WERI-Rb-1 (cell line): ENCODE data around the gene PINK1.

ENCODE experiments used
- DNase-seq: peaks from one replicate; pipeline ENCODE4 v3.0.0-alpha.2; 2020
- H3K27ac ChIP-seq: fragments of 250-450 bp; sonication (Bioruptor Pico); 2 replicates; pipeline ENCODE4 v1.5.1; 2020; ENCODE audit warnings: mild to moderate bottlenecking, moderate library complexity
- H3K27me3 ChIP-seq: fragments of 250-450 bp; sonication (Bioruptor Pico); 2 replicates; pipeline ENCODE4 v1.5.1; 2021; ENCODE audit warnings: mild to moderate bottlenecking, low read depth, moderate library complexity; ENCODE audit not compliant: insufficient read depth, severe bottlenecking
- H3K36me3 ChIP-seq: fragments of 250-450 bp; sonication (Bioruptor Pico); 2 replicates; pipeline ENCODE4 v1.5.1; 2020; ENCODE audit warnings: mild to moderate bottlenecking, moderate library complexity
- H3K4me3 ChIP-seq: 2 replicates; pipeline ENCODE4 v1.5.1; 2011; ENCODE audit warnings: low read depth, mild to moderate bottlenecking, control low read depth, low read length
- H3K9me3 ChIP-seq: fragments of 250-450 bp; sonication (Bioruptor Pico); 2 replicates; pipeline ENCODE4 v1.5.1; 2021; ENCODE audit warnings: mild to moderate bottlenecking, moderate library complexity; ENCODE audit not compliant: severe bottlenecking
- TF ChIP-seq, protein P1 (sequence below): IDR thresholded peaks from 2 replicates; pipeline ENCODE4 v1.5.1; 2011; ENCODE audit warnings: low read depth, mild to moderate bottlenecking, control low read depth, inconsistent platforms, low read length

Gene PINK1

GRCh38 chr1:20641975-20642374 lies 8.7 kb downstream of the PINK1 start:
- no peak overlapping the region for H3K27ac ChIP-seq
- peaks cover 11% of the 10 kb centered on the region for H3K36me3 ChIP-seq
- no peaks in the 10 kb centered on the region for H3K27me3 ChIP-seq
- TF ChIP-seq, protein P1, sequence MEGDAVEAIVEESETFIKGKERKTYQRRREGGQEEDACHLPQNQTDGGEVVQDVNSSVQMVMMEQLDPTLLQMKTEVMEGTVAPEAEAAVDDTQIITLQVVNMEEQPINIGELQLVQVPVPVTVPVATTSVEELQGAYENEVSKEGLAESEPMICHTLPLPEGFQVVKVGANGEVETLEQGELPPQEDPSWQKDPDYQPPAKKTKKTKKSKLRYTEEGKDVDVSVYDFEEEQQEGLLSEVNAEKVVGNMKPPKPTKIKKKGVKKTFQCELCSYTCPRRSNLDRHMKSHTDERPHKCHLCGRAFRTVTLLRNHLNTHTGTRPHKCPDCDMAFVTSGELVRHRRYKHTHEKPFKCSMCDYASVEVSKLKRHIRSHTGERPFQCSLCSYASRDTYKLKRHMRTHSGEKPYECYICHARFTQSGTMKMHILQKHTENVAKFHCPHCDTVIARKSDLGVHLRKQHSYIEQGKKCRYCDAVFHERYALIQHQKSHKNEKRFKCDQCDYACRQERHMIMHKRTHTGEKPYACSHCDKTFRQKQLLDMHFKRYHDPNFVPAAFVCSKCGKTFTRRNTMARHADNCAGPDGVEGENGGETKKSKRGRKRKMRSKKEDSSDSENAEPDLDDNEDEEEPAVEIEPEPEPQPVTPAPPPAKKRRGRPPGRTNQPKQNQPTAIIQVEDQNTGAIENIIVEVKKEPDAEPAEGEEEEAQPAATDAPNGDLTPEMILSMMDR: no peak
- no peak for DNase-seq
- no peak overlapping the region for H3K4me3 ChIP-seq
- H3K9me3 ChIP-seq: no peaks in the 10 kb centered on the region

DNA sequence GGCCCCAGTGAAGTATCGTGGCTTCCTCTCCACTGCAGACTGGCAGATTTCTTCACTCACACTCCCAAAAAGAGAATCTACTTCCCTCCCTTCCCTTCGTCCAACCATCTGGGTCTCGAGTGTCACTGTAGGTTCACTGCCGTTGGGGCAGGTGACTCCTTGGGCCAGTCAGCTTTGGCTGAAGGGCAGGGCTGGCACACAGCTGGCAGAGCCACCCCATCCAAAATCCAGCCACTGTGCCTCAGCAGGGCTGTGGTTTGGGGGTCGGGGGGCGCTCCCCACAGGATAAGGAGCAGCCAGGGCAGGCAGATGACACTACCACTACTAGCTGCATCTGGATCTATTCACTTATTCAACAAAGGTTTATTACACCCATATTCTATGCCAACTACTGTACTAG lies 9.8 kb downstream of the PINK1 start:
- Histone ChIP-seq H3K27me3 (no peaks in the 10 kb centered on the region), H3K36me3 (peaks cover 11% of the 10 kb centered on the region), H3K27ac (no peak overlapping the region), H3K4me3 (no peak overlapping the region), H3K9me3 (no peaks in the 10 kb centered on the region)
- no peak for DNase-seq
- TF ChIP-seq, protein P1: no peak

GRCh38 chr1:20644416-20644815 lies 11.2 kb downstream of the PINK1 start:
- no peaks in the 10 kb centered on the region for H3K9me3 ChIP-seq
- peaks cover 21% of the 10 kb centered on the region for H3K36me3 ChIP-seq
- no peak overlapping the region for H3K4me3 ChIP-seq
- TF ChIP-seq, protein P1: no peak
- no peaks in the 10 kb centered on the region for H3K27me3 ChIP-seq
- no peak overlapping the region for H3K27ac ChIP-seq
- DNase-seq: no peak

GRCh38 chr1:20645414-20645813 lies 12.2 kb downstream of the PINK1 start:
- no peak overlapping the region for H3K27ac ChIP-seq
- no peak for DNase-seq
- H3K27me3 ChIP-seq: no peaks in the 10 kb centered on the region
- no peak overlapping the region for H3K4me3 ChIP-seq
- no peaks in the 10 kb centered on the region for H3K9me3 ChIP-seq
- TF ChIP-seq, protein P1: no peak
- H3K36me3 ChIP-seq: peaks cover 22% of the 10 kb centered on the region

GRCh38 chr1:20648438-20648837 lies 15.2 kb downstream of the PINK1 start:
- TF ChIP-seq, protein P1: no peak
- DNase-seq: no peak
- no peak overlapping the region for H3K4me3 ChIP-seq
- H3K9me3 ChIP-seq: no peaks in the 10 kb centered on the region
- H3K36me3 ChIP-seq: peaks cover 50% of the 10 kb centered on the region
- no peaks in the 10 kb centered on the region for H3K27me3 ChIP-seq
- no peak overlapping the region for H3K27ac ChIP-seq

DNA sequence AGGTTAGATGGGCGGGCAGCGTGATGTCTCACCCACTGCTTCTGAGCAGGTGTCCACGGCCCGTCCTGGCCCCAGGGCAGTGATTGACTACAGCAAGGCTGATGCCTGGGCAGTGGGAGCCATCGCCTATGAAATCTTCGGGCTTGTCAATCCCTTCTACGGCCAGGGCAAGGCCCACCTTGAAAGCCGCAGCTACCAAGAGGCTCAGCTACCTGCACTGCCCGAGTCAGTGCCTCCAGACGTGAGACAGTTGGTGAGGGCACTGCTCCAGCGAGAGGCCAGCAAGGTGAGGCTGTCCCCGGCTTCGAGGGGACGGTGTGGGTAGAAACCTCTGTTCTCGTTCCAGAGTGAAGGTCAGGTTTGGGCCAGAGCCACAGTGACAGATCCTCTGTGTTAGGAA lies 15.7 kb downstream of the PINK1 start:
- H3K27me3 ChIP-seq: no peaks in the 10 kb centered on the region
- no peak for DNase-seq
- H3K27ac ChIP-seq: no peak overlapping the region
- H3K4me3 ChIP-seq: no peak overlapping the region
- peaks cover 55% of the 10 kb centered on the region for H3K36me3 ChIP-seq
- TF ChIP-seq, protein P1: no peak
- H3K9me3 ChIP-seq: no peaks in the 10 kb centered on the region
